B cell (primary cell): Measurements from ENCODE around the gene NR3C2. TPM values are rescaled to one million over a fixed set of nuclear protein-coding genes. Genes with fewer than 3 reads are reported as not detected.

Experiments used
- ATAC-seq: fragments of 200-7000 bp; cut with Tn5 transposase; one replicate; pipeline ENCODE4 v1.10.0; 2021; ENCODE audit warnings: low read depth, mild to moderate bottlenecking, moderate number of reproducible peaks, moderate library complexity
- CTCF ChIA-PET: fragments of 350-600 bp; sonication (Branson Sonifier 250); formaldehyde crosslinking; loops from one replicate; lab custom pipeline; 2021; ENCODE audit warnings: antibody characterized with exemption, inconsistent platforms; lab: Charles Lee
- POLR2A ChIA-PET: fragments of 350-600 bp; sonication (Branson Sonifier 250); formaldehyde crosslinking; loops from one replicate; lab custom pipeline; 2021; ENCODE audit warnings: antibody characterized with exemption; lab: Charles Lee
- DNase-seq: peaks from one replicate; pipeline ENCODE4 v3.0.0; 2013
- H2AFZ ChIP-seq: 2 replicates; pipeline ENCODE4 v1.6.1; 2012; ENCODE audit warnings: mild to moderate bottlenecking, low read depth, low read length; ENCODE audit not compliant: insufficient read depth, poor library complexity, severe bottlenecking
- H3K27ac ChIP-seq, 2 donors: 1 replicate in 1 of 2; 2 replicates in 1 of 2; pipeline ENCODE4 v1.5.1; 2012 to 2013; ENCODE audit warnings: low read length in 2 of 2, mild to moderate bottlenecking in 2 of 2, moderate library complexity in 1 of 2
- H3K27me3 ChIP-seq, 4 experiments: fragments of 200-600 bp in 1 of 4; sonication (generic) in 1 of 4; replicated peaks in 1 of 4; 1 replicate in 2 of 4; 2 replicates in 2 of 4; pipeline versions ENCODE4 v1.6.1 to v1.7.0; 2013 to 2016; ENCODE audit warnings: low read length in 3 of 4, mild to moderate bottlenecking in 2 of 4, mixed read lengths in 1 of 4, moderate library complexity in 1 of 4; ENCODE audit not compliant: insufficient read depth in 4 of 4, control insufficient read depth in 3 of 4; ENCODE audit errors: control extremely low read depth in 1 of 4
- H3K36me3 ChIP-seq, 2 experiments: replicated peaks in 1 of 2; 1 replicate in 1 of 2; 2 replicates in 1 of 2; pipeline versions ENCODE4 v1.6.1 to v1.7.1; 2013; ENCODE audit warnings: low read length in 1 of 2; ENCODE audit not compliant: insufficient read depth in 2 of 2, control insufficient read depth in 1 of 2; ENCODE audit errors: control extremely low read depth in 1 of 2, extremely low read depth in 1 of 2
- H3K4me1 ChIP-seq, 2 donors: fragments of 200-600 bp in 1 of 2; sonication (generic) in 1 of 2; 1 replicate in 1 of 2; 2 replicates in 1 of 2; pipeline versions ENCODE4 v1.5.1 to v1.6.1; 2013 to 2017; ENCODE audit warnings: low read length in 2 of 2; ENCODE audit not compliant: control insufficient read depth in 2 of 2, insufficient read depth in 2 of 2
- H3K4me2 ChIP-seq: replicated peaks from 2 replicates; pipeline ENCODE3; 2012; ENCODE audit warnings: mild to moderate bottlenecking, low read depth, low read length; ENCODE audit not compliant: poor library complexity, severe bottlenecking
- H3K4me3 ChIP-seq, 5 experiments: fragments of 200-600 bp in 1 of 5; sonication (generic) in 1 of 5; 1 replicate in 3 of 5; 2 replicates in 2 of 5; pipeline versions ENCODE4 v1.5.1 to v1.7.0; 2011 to 2016; ENCODE audit warnings: low read length in 4 of 5, mild to moderate bottlenecking in 4 of 5, low read depth in 2 of 5, control low read depth in 1 of 5, moderate library complexity in 1 of 5; ENCODE audit not compliant: insufficient read depth in 1 of 5; ENCODE audit errors: control extremely low read depth in 1 of 5, extremely low read depth in 1 of 5
- H3K79me2 ChIP-seq: fragments of 200-600 bp; sonication (generic); one replicate; pipeline ENCODE4 v1.6.0; 2016; ENCODE audit warnings: low read length; ENCODE audit not compliant: control insufficient read depth, insufficient read depth
- H3K9ac ChIP-seq: fragments of 200-600 bp; sonication (generic); 2 replicates; pipeline ENCODE4 v1.6.1; 2017; ENCODE audit warnings: mild to moderate bottlenecking, low read length, moderate library complexity
- H3K9me3 ChIP-seq, 3 donors: one replicate each; pipeline versions ENCODE4 v1.6.1 to v1.7.1; 2013; ENCODE audit warnings: low read length in 2 of 3; ENCODE audit not compliant: control insufficient read depth in 2 of 3, insufficient read depth in 1 of 3; ENCODE audit errors: control extremely low read depth in 1 of 3
- H4K20me1 ChIP-seq: 2 replicates; pipeline ENCODE4 v1.6.0; 2012; ENCODE audit warnings: mild to moderate bottlenecking, low read length; ENCODE audit not compliant: insufficient read depth, control insufficient read depth, poor library complexity, severe bottlenecking
- H3K27ac Mint-ChIP-seq: one replicate; pipeline ENCODE4 v1.8.0; 2021; ENCODE audit warnings: mixed read lengths
- H3K27me3 Mint-ChIP-seq: one replicate; pipeline ENCODE4 v1.8.0; 2021; ENCODE audit warnings: mixed read lengths
- H3K4me1 Mint-ChIP-seq: one replicate; pipeline ENCODE4 v1.8.0; 2021; ENCODE audit warnings: mixed read lengths
- H3K4me3 Mint-ChIP-seq: one replicate; pipeline ENCODE4 v1.8.0; 2021; ENCODE audit warnings: mixed read lengths
- H3K9me3 Mint-ChIP-seq: one replicate; pipeline ENCODE4 v1.8.0; 2022; ENCODE audit warnings: mixed read lengths; ENCODE audit not compliant: insufficient read depth
- CTCF ChIP-seq: fragments of 200-600 bp; IDR thresholded peaks from one replicate; pipeline ENCODE4 v1.8.0; 2022; ENCODE audit warnings: antibody characterized with exemption, mild to moderate bottlenecking
- EZH2 ChIP-seq: IDR thresholded peaks from 2 replicates; pipeline ENCODE4 v1.6.1; 2012; ENCODE audit warnings: borderline replicate concordance, low read depth, mild to moderate bottlenecking, moderate library complexity, low read length; ENCODE audit not compliant: insufficient read depth, poor library complexity, severe bottlenecking
- WGBS: methylation state at CpG from one replicate; pipeline ENCODE4 v1.1.5; 2013; ENCODE audit warnings: missing lambda C conversion rate; ENCODE audit not compliant: insufficient coverage; 5-methylcytosine and 5-hydroxymethylcytosine counted together
- intact Hi-C: fragments of 100-400 bp; cut with micrococcal nuclease; formaldehyde crosslinking; loops from one replicate; pipeline ENCODE4 v1.10.0; 2022
- polyA plus RNA-seq: library from polyadenylated mRNA; depleted of rRNA; stranded (reverse); fragments of >200 nt; gene quantifications from 2 replicates; pipeline ENCODE4 v1.2.3, GENCODE V29; 2012
- total RNA-seq, 2 donors: library from RNA; stranded (reverse); fragments of 120-200 nt in 1 of 2; gene quantifications; 1 replicate in 1 of 2; 2 replicates in 1 of 2; pipeline versions ENCODE4 v1.2.3 to v1.2.4, GENCODE V29; 2013 to 2022

NR3C2 gene
- total and polyA plus RNA-seq, 2 donors (not counting 1 experiment from before 2014, with no cell fraction given) = 6.7 to 19.3 TPM

DNA sequence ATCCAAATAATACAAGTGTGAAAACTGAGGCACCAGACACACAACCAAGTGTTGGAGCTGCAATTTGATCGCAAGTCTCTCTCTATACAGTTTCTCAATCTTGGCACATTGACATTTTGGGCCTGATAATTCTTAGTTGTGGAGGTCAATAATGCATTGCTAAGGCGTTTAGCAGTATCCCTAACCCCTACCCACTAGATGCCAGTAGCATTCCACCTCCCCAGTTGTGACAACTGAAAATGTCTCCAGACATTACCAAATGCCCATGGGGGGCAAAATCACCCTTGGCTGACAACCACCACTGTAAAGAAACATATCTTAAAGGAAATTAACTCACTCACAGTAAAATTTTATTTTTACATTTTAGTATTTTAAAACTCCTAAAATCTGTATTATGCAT lies 4.2 kb downstream of the NR3C2 start:
- peaks cover 33% of the 10 kb centered on the region for H3K4me1 Mint-ChIP-seq
- Histone ChIP-seq H3K27ac (no peak overlapping the region), H3K27me3 (peaks cover 0 to 5% (median 0%) of the 10 kb centered on the region in 4 experiments), H3K9ac (no peak overlapping the region), H3K4me2 (no peak overlapping the region), H4K20me1 (no peaks in the 10 kb centered on the region), H2AFZ (no peak overlapping the region), H3K4me1 (peaks cover 12 to 16% of the 10 kb centered on the region in 2 donors), H3K9me3 (no peaks in the 10 kb centered on the region), H3K4me3 (no peak overlapping the region), H3K36me3 (no peaks in the 10 kb centered on the region), H3K79me2 (peaks cover 21% of the 10 kb centered on the region)
- POLR2A ChIA-PET = no interaction called here
- no peak overlapping the region for H3K4me3 Mint-ChIP-seq
- DNase-seq = no peak
- H3K9me3 Mint-ChIP-seq = no peaks in the 10 kb centered on the region
- CTCF ChIA-PET = no interaction called here
- peaks cover 4% of the 10 kb centered on the region for H3K27me3 Mint-ChIP-seq
- TF ChIP-seq EZH2 (no peak), CTCF (no peak)
- no peak overlapping the region for H3K27ac Mint-ChIP-seq
- no peak for ATAC-seq
- no CpG with 5 or more reads among the region's 2 CpGs for WGBS
- intact Hi-C loops = no loop called here

GRCh38 chr4:148437439-148437838 lies 4.8 kb downstream of the NR3C2 start:
- Mint-ChIP-seq H3K4me1 (peaks cover 33% of the 10 kb centered on the region), H3K27me3 (peaks cover 4% of the 10 kb centered on the region), H3K9me3 (no peaks in the 10 kb centered on the region), H3K4me3 (no peak overlapping the region), H3K27ac (no peak overlapping the region)
- Histone ChIP-seq H2AFZ (no peak overlapping the region), H3K27me3 (peaks cover 0 to 5% (median 0%) of the 10 kb centered on the region in 4 experiments), H4K20me1 (no peaks in the 10 kb centered on the region), H3K36me3 (no peaks in the 10 kb centered on the region), H3K4me2 (no peak overlapping the region), H3K79me2 (peaks cover 21% of the 10 kb centered on the region), H3K27ac (no peak overlapping the region), H3K4me1 (peaks cover 10 to 16% of the 10 kb centered on the region in 2 donors), H3K4me3 (no peak overlapping the region), H3K9me3 (no peaks in the 10 kb centered on the region), H3K9ac (no peak overlapping the region)
- ChIA-PET CTCF (no interaction called here), POLR2A (no interaction called here)
- TF ChIP-seq EZH2 (no peak), CTCF (no peak)
- ATAC-seq (no peak), DNase-seq (no peak)
- intact Hi-C loops = no loop called here
- WGBS = 81% methylated on average over 2 of the region's 2 CpGs
